K562 (cell line): ENCODE results near the gene PEX7.

Source experiments
- MAFK ChIP-seq: IDR thresholded peaks from 2 replicates; pipeline ENCODE4 v1.6.1; 2011; ENCODE audit warnings: low read length, improper control_type of control experiment
- RNF2 ChIP-seq: sonication (generic); IDR thresholded peaks from 2 replicates; pipeline ENCODE4 v1.6.1; 2016
- ZNF830 ChIP-seq: fragments of 250-450 bp; sonication (Bioruptor Pico); IDR thresholded peaks from 2 replicates; pipeline ENCODE4 v1.5.0; 2021; ENCODE audit warnings: mild to moderate bottlenecking
- TF ChIP-seq, protein P1 (sequence below): sonication (generic); formaldehyde crosslinking; IDR thresholded peaks from 2 replicates; pipeline ENCODE4 v1.9.0; 2022; ENCODE audit warnings: mild to moderate bottlenecking, missing genetic modification reagents
- TF ChIP-seq, protein P2 (sequence below), 3 experiments: IDR thresholded peaks in 2 of 3; conservative IDR thresholded peaks in 1 of 3; 2 replicates each; pipeline ENCODE4 v1.5.1; 2011 to 2012; ENCODE audit warnings: low read length in 3 of 3, mild to moderate bottlenecking in 3 of 3, control low read depth in 2 of 3, improper control_type of control experiment in 1 of 3, inconsistent platforms in 1 of 3, low read depth in 1 of 3, mixed read lengths in 1 of 3, moderate library complexity in 1 of 3; ENCODE audit not compliant: insufficient read depth in 2 of 3

DNA sequence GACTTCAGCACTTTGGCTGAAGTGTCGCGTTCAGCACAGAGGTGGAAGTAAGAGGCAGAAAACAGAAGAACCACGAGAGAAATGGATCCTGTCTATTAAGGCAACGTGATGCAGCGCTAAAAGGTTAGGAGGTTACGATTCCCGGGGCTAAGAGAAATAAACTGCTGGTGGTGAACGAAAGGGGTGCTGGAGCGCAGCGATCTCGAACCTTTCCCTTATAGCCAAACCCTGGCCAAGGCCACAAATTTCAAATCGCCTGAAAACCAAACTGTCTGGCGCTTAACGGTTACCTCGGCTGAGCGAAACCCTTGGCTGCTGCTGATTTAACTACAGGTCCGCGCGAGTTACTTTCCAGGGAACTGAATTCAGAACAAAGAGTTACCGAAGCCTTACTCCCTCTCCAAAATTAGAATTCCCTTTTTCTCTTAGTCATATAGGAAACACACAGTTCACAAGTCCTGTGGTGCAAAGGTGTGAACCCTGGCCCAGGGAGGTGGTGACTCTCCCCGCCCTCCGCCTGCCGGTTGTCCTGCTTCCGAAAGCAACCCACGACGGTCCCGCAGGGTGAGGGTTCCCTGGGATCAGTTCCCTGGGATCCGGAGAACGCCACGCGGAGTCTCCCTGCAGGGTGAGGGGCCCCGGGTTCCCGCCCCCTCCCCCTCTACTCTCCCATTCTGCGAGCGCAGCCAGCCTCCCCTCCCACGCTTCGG lies 98.4 kb downstream of the PEX7 start:
- TF ChIP-seq ZNF830 (CRISPR knock-in tag) (no peak), MAFK (no peak), RNF2 (no peak)
- TF ChIP-seq, protein P1, sequence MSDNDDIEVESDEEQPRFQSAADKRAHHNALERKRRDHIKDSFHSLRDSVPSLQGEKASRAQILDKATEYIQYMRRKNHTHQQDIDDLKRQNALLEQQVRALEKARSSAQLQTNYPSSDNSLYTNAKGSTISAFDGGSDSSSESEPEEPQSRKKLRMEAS (CRISPR knock-in tag): no peak; the same call in 1 of the 2 replicates
- TF ChIP-seq, protein P2, sequence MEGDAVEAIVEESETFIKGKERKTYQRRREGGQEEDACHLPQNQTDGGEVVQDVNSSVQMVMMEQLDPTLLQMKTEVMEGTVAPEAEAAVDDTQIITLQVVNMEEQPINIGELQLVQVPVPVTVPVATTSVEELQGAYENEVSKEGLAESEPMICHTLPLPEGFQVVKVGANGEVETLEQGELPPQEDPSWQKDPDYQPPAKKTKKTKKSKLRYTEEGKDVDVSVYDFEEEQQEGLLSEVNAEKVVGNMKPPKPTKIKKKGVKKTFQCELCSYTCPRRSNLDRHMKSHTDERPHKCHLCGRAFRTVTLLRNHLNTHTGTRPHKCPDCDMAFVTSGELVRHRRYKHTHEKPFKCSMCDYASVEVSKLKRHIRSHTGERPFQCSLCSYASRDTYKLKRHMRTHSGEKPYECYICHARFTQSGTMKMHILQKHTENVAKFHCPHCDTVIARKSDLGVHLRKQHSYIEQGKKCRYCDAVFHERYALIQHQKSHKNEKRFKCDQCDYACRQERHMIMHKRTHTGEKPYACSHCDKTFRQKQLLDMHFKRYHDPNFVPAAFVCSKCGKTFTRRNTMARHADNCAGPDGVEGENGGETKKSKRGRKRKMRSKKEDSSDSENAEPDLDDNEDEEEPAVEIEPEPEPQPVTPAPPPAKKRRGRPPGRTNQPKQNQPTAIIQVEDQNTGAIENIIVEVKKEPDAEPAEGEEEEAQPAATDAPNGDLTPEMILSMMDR (IDR thresholded peaks at IDR 0.05 in 2 of 3, conservative IDR thresholded peaks at IDR 0.05 in 1 of 3; ENCODE audit: insufficient read depth in 2 of 3, low read depth in 1 of 3, low read length in 3 of 3): no peak
